ENCODE measurements around the gene GNB5.

DNA sequence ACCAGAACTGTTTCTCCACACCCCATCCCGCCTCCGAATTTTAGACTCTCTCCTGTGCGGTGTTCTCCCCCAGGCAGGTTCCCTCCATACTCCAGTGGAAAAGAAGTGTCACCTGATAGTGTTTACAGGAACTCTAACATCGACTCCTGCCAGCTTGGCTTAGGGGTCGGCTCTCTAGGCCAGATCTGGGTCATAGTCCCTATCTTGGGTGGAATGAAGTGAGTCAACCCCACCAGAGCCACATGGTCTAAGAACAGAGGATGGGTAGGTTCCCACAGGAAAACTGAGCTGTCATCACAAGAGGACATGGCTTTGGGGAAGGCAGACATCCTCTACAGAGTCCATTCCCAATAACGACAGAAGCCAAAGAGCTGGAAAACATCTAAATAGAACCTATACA is 84.6 kb downstream of the GNB5 start:
- TF ChIP-seq CTCF (IDR thresholded peaks at IDR 0.05) (no peak), TCF7L2 (IDR thresholded peaks at IDR 0.05; ENCODE audit: low read depth, low read length) (no peak), POLR2AphosphoS5 (IDR thresholded peaks at IDR 0.05; ENCODE audit: low read depth, low read length) (no peak)

Data from Panc1 (cell line).